HG03097 (cell line): ENCODE data around the gene FGF6.

Source experiments
- ATAC-seq: cut with Tn5 transposase; IDR thresholded peaks from one replicate; pipeline ENCODE4 v1.9.1; 2021; ENCODE audit not compliant: unreplicated experiment, low FRiP score

The FGF6 gene

DNA sequence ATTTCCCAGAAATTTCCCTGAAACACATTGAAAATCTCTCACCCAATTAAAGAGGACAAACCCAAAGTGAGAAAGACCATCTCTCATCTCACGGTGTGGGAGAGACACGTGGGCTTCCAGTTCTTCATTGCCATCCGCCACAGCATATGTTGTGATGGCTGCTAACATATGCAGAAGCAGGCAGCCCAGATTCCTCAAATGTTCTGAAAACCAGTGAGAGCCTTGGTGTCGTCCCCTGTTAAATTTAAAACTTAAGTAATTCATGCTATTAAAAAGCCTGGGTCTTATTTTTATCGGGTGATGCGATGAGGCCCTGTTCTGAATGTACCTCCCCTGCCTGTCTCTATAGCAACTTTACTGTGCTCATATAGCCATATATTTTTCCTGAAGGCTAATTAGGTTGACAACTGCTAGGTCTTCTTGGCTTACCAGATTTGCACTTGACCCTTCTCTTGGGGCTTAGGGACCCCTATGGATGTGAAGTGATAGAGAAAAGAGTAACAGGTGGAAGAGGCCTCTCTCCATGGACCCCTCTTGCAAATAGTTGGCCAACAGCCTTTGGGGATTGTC, 2.8 kb upstream of the FGF6 start:
- ATAC-seq = no peak

DNA sequence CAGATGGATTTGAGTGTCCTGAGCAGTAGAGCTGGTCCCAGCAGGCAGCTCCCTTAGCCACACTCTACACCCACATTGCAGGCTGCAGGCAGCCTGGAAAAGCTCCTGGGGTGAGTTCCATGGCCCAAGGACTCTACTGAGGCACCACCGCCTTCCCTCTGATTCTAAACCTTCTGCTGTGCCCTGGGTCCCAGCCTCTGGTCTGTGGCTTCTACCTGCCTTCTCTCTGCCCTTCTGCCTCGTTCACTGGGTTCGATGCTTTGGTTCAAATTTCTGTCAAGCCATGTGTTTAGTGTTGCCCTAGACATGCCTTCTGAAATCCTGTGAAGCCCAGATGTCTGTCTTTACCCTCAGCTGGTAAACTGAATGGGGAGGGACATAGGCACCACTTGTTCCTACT, 1.5 kb upstream of the FGF6 start:
- ATAC-seq = no peak

DNA sequence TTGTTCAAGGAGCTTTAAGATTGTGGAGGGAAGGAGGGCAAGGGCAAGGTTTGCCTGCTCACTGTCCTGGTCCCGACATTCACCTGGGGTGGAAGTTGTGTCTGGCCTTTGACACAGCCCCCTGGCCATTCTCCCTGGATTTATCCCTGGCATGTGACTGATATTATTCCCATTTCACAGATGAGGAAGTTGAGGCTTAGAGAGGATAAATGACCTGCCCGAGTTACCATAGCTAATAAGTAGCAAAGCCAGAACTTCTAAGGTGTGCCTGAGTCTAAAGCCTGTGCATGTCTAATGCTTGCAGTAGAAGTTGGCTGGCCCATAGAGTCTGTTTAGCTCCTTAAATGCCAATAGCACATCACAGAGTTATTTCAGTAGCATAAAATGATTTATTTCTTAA, 720 bp upstream of the FGF6 start:
- ATAC-seq = no peak

GRCh38 chr12:4444031-4444430, 1.6 kb downstream of the FGF6 start:
- ATAC-seq = no peak

DNA sequence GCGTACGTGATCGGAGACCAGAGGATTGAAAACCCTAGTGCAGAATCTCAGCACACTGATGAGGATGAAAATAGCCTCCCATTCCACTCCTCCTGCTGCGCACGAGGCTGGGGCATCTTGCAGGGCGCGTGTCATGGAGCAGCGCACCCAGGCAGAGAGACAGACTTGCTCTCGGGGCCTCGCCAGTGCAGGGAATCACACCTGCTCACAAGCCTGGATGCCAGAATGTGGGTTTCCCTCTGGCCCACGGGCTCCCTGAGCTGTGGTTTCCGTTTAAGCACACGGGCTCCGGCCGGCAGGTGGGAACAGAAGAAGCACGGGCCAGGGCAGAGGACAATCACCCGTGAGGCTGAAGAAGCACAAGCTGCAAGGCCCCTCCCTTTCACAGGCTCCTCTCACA, 2.0 kb downstream of the FGF6 start:
- ATAC-seq = no peak

- no peak for ATAC-seq
Observed at GRCh38 chr12:4441355-4442335, 4.0 kb downstream of the FGF6 start.

DNA sequence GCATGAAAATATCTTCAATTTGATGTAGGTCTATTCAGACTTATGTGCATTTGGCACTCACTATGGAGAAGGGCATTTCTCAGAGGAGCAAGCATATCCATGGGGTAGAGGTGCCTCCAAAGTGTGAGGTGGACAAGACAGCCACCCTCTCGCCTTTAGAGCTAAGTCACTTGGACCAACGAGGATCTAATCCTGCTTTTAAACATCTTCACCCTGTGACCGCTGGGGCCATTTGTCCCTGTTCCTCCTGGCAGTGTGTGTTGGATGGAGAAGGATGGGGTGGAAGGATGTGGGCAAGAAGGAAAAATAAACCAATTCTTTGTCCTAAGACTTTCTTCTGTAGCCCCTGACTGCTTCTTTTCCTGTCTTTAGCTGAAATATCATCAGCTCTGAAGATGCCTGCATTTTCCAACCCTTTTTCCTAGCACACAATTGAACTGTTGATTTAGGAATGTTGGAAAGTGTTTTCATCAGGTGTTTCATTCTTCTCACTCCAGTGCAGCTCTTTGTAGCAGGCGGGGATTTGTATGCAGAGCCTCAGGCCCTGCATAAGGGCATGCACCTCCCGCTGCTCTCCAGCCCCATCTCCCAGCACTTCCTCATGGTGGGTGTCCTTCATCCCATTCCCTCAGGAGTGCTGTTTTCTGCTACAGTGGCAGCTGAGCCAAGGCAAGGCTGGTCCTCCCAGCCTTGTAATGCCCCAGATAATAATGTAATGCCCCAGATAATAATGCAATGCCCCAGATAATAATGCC, 5.3 kb downstream of the FGF6 start:
- ATAC-seq = no peak

GRCh38 chr12:4439736-4440135, 5.9 kb downstream of the FGF6 start:
- ATAC-seq = no peak

- ATAC-seq = no peak
Observed at GRCh38 chr12:4438834-4439596, 6.6 kb downstream of the FGF6 start.

GRCh38 chr12:4435537-4435936, 10.1 kb downstream of the FGF6 start:
- no peak for ATAC-seq

DNA sequence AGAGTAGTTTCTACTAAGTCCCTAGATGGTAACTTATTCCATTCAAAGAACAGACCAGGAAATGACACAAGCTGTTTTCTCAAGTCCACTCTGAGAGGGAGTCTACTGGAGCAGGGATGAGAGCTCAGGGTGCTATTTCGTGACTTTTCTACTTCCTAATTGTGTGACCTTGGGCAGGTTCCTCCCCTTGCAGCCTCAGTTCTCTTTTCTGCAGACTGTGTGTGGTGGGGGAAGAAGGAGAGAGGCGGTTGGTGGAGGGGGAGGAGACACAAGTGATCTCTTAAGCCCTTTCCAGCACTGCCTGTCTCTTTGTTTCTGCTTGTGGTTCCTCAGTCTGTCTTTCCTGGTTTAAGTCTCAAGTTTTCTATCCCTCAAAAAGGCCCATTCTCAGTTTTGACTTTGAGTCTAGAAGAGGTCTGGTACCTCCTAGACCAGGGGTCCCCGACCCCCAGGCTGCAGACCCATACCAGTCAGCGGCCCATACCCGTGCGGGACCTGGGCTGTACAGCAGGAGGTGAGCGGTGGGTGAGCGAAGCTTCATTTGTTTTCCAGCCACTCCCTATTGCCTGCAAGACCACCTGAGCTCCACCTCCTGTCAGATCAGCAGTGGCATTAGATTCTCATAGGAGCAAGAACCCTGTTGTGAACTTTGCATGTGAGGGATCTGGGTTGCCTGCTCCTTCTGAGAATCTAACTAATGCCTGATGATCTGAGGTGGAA, 10.7 kb downstream of the FGF6 start:
- no peak for ATAC-seq

- ATAC-seq = no peak
Observed at GRCh38 chr12:4434301-4434700, 11.3 kb downstream of the FGF6 start.

DNA sequence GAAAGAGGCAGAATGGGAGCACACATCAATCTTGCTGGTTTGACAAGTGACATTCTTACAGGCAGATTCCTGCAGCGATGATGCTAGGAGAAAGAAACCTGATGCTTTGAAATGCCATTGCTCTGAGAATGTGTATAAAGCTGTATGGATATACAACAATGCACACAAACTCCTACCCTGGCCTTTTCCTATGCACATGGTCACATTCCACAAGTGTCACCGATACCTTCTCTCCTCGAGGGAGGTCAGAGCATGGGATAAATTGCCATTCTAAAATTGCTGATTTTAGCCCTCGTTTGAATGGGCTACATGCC, 11.9 kb downstream of the FGF6 start:
- ATAC-seq = no peak

GRCh38 chr12:4432878-4433744, 12.5 kb downstream of the FGF6 start:
- ATAC-seq = no peak

- no peak for ATAC-seq
Observed at GRCh38 chr12:4431866-4432265, 13.7 kb downstream of the FGF6 start.

DNA sequence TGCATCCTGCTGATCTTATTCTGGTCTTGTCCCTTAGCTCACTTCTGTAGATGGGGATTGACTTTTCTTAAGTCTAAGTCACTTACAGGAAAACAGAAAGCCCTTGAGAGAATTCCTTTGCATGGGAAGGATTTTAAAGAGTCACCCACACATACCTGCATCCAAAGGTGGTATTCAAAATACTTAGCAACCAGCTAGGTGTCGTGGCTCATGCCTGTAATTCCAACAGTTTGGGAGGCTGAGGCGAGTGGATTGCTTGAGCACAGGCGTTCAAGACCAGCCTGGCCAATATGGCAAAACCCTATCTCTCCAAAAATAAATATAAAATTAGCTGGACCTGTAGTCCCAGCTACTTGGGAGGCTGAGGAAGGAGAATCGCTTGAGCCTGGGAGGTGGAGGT, 14.2 kb downstream of the FGF6 start:
- ATAC-seq = no peak

GRCh38 chr12:4424422-4424821, 21.2 kb downstream of the FGF6 start:
- ATAC-seq = no peak

GRCh38 chr12:4423528-4424195, 22.0 kb downstream of the FGF6 start:
- ATAC-seq = no peak

DNA sequence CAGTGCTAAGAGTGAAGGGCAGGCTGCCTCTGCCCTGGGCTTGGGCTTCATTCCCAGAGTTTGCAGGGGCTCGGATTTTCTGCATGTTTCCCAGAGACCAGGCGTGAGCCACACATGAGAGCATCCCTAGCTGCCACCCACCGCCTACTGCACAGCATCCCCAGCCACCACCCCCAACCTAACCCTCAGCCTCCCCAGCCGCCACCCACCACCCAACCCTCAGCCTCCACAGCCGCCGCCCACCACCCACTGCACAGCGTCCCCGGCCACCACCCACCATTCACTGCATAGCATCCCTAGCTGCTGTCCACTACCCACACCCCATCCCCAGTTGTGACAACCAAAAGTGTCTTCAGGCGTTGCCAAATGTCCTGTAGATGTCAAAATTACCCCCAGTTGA, 22.6 kb downstream of the FGF6 start:
- no peak for ATAC-seq
